Esophagus squamous epithelium (tissue), 5 donors: ENCODE measurements around the gene ANKRD13B. TPM values are rescaled to one million over a fixed set of nuclear protein-coding genes. Genes with fewer than 3 reads are reported as not detected.

ENCODE experiments used
- DNase-seq: peaks from one replicate; lab custom pipeline; 2025; lab: John Stamatoyannopoulos, UW
- H3K27ac ChIP-seq, 4 donors: fragments of 200-600 bp; sonication (generic); one replicate each; pipeline ENCODE4 v1.5.1; 2016 to 2019; ENCODE audit warnings: mild to moderate bottlenecking in 1 of 4
- H3K27me3 ChIP-seq, 4 donors: fragments of 200-600 bp; sonication (generic); 1 replicate in 3 of 4; 2 replicates in 1 of 4; pipeline versions ENCODE4 v1.5.1 to v1.6.0; 2017 to 2021; ENCODE audit warnings: antibody characterized with exemption in 1 of 4
- H3K36me3 ChIP-seq, 3 donors: fragments of 200-600 bp; sonication (generic); one replicate each; pipeline ENCODE4 v1.5.1; 2016 to 2019
- H3K4me1 ChIP-seq, 3 donors: fragments of 200-600 bp; sonication (generic); one replicate each; pipeline ENCODE4 v1.5.1; 2017 to 2019
- H3K4me3 ChIP-seq, 4 donors: fragments of 200-600 bp; sonication (generic); 1 replicate in 3 of 4; 2 replicates in 1 of 4; pipeline ENCODE4 v1.5.1; 2016 to 2019; ENCODE audit warnings: mild to moderate bottlenecking in 2 of 4, moderate library complexity in 1 of 4
- H3K9me3 ChIP-seq, 3 donors: fragments of 200-600 bp; sonication (generic); one replicate each; pipeline ENCODE4 v1.5.1; 2016 to 2019
- CTCF ChIP-seq, 6 experiments: fragments of 450-650 bp in 4 of 6; fragments of 200-600 bp in 2 of 6; sonication (generic) in 2 of 6; IDR thresholded peaks; one replicate each; pipeline ENCODE4 v1.5.1; 2016 to 2019; ENCODE audit warnings: antibody characterized with exemption in 6 of 6, mild to moderate bottlenecking in 4 of 6, moderate library complexity in 4 of 6
- POLR2A ChIP-seq, 4 donors: fragments of 450-650 bp; IDR thresholded peaks; one replicate each; pipeline ENCODE4 v1.6.1; 2017; ENCODE audit warnings: antibody characterized with exemption in 4 of 4, mild to moderate bottlenecking in 4 of 4, moderate library complexity in 3 of 4
- WGBS, 2 donors: methylation state at CpG; one replicate each; pipeline ENCODE4 v1.1.5; 2018; 5-methylcytosine and 5-hydroxymethylcytosine counted together
- intact Hi-C: fragments of 100-400 bp; cut with DNase I; formaldehyde crosslinking; loops from one replicate; pipeline ENCODE4 v1.15.0; 2022
- total RNA-seq, 4 donors: library from RNA; depleted of rRNA; stranded (reverse); fragments of >200 nt; gene quantifications; one replicate each; pipeline ENCODE4 v1.1.0, GENCODE V29; 2016
- donor health status: DM: yes; HTN: yes; CAD: no.

The ANKRD13B gene
- total RNA-seq, 4 donors from 2014 or later = 3.3 to 18.7 (median 10.2) TPM

GRCh38 chr17:29612404-29613280 is 19.7 kb downstream of the ANKRD13B start:
- peaks cover 0 to 22% (median 0%) of the 10 kb centered on the region in 4 donors for H3K27me3 ChIP-seq
- peak overlapping the region in 2 of 4 donors; percentile 38 to 60 for H3K27ac ChIP-seq
- no CpG with 5 or more reads among the region's 85 CpGs for WGBS, 2 donors
- peaks cover 0 to 4% (median 0%) of the 10 kb centered on the region in 3 donors for H3K36me3 ChIP-seq
- no peak for TF ChIP-seq POLR2A (IDR thresholded peaks at IDR 0.05)
- intact Hi-C loops = loop anchor here (10.0 kb wide), 1 partner anchor 162 kb away; no protein-coding TSS in a partner anchor
- H3K4me3 ChIP-seq = peak overlapping the region in 2 of 4 donors; percentile 32 to 57
- H3K9me3 ChIP-seq = no peaks in the 10 kb centered on the region
- peaks cover 41 to 50% (median 48%) of the 10 kb centered on the region in 3 donors for H3K4me1 ChIP-seq
- DNase-seq = no peak

- Histone ChIP-seq H3K4me3 (peak overlapping the region in 3 of 4 donors; percentile 13 to 57 (median 32)), H3K4me1 (peaks cover 46 to 58% (median 54%) of the 10 kb centered on the region in 3 donors), H3K9me3 (no peaks in the 10 kb centered on the region), H3K36me3 (peaks cover 0 to 4% (median 0%) of the 10 kb centered on the region in 3 donors), H3K27ac (peak overlapping the region in 2 of 4 donors; percentile 38 to 60), H3K27me3 (peaks cover 0 to 23% (median 0%) of the 10 kb centered on the region in 4 donors)
- TF ChIP-seq CTCF (IDR thresholded peaks at IDR 0.05) (peak; percentile 72 to 93 (median 88)), POLR2A (IDR thresholded peaks at IDR 0.05) (no peak)
- peak; percentile 59 for DNase-seq
- intact Hi-C loops = loop anchor here (10.0 kb wide), 1 partner anchor 161 kb away; no protein-coding TSS in a partner anchor
- 40% methylated on average over 1 of the region's 50 CpGs; no CpG with 5 or more reads in 1 of the 2 donors for WGBS, 2 donors
Measured at GRCh38 chr17:29613352-29613837, 20.5 kb downstream of the ANKRD13B start.

GRCh38 chr17:29613856-29614255 is 20.9 kb downstream of the ANKRD13B start:
- Histone ChIP-seq H3K4me3 (peak overlapping the region in 3 of 4 donors; percentile 13 to 57 (median 32)), H3K9me3 (no peaks in the 10 kb centered on the region), H3K36me3 (peaks cover 0 to 4% (median 0%) of the 10 kb centered on the region in 3 donors), H3K27me3 (peaks cover 0 to 28% (median 0%) of the 10 kb centered on the region in 4 donors), H3K27ac (no peak overlapping the region), H3K4me1 (peaks cover 46 to 62% (median 57%) of the 10 kb centered on the region in 3 donors)
- intact Hi-C loops = loop anchor here (10.0 kb wide), 1 partner anchor 161 kb away; no protein-coding TSS in a partner anchor
- TF ChIP-seq CTCF (IDR thresholded peaks at IDR 0.05) (no peak), POLR2A (IDR thresholded peaks at IDR 0.05) (no peak)
- DNase-seq = no peak
- WGBS, 2 donors = 0 to 42% methylated on average over 1 to 12 of the region's 13 CpGs

GRCh38 chr17:29614349-29615047 is 21.6 kb downstream of the ANKRD13B start:
- Histone ChIP-seq H3K27me3 (peaks cover 0 to 34% (median 0%) of the 10 kb centered on the region in 4 donors), H3K4me3 (peak overlapping the region in 1 of 4 donors; percentile 65), H3K4me1 (peaks cover 46 to 69% (median 57%) of the 10 kb centered on the region in 3 donors), H3K9me3 (no peaks in the 10 kb centered on the region), H3K27ac (peak overlapping the region in 2 of 4 donors; percentile 43 to 71), H3K36me3 (peaks cover 0 to under 1% (median 0%) of the 10 kb centered on the region in 3 donors)
- DNase-seq = no peak
- intact Hi-C loops = loop anchor here (10.0 kb wide), 1 partner anchor 160 kb away; no protein-coding TSS in a partner anchor
- 30 to 52% methylated on average over 2 to 11 of the region's 16 CpGs for WGBS, 2 donors
- TF ChIP-seq POLR2A (IDR thresholded peaks at IDR 0.05) = no peak
- no peak for TF ChIP-seq CTCF (IDR thresholded peaks at IDR 0.05)

- 17 to 29% methylated on average over 10 to 11 of the region's 15 CpGs for WGBS, 2 donors
- peak overlapping the region; percentile 12 to 65 (median 42) for H3K4me3 ChIP-seq
- H3K4me1 ChIP-seq = peaks cover 46 to 74% (median 57%) of the 10 kb centered on the region in 3 donors
- peaks cover 0 to 35% (median 0%) of the 10 kb centered on the region in 4 donors for H3K27me3 ChIP-seq
- DNase-seq = no peak
- intact Hi-C loops = loop anchor here (10.0 kb wide), 1 partner anchor 160 kb away; no protein-coding TSS in a partner anchor
- H3K9me3 ChIP-seq = no peaks in the 10 kb centered on the region
- no peak for TF ChIP-seq POLR2A (IDR thresholded peaks at IDR 0.05)
- peak in 1 of 6 experiments; percentile 22 for TF ChIP-seq CTCF (IDR thresholded peaks at IDR 0.05)
- H3K27ac ChIP-seq = peak overlapping the region; percentile 43 to 81 (median 58)
- no peaks in the 10 kb centered on the region for H3K36me3 ChIP-seq
Measured at GRCh38 chr17:29615048-29615385, 22.1 kb downstream of the ANKRD13B start.
